NCI-H187 (cell line): ENCODE data around the gene SPATC1L.
A peak's percentile ranks its signal among the peaks of the same experiment; 100 is the strongest.
"Not testable (repeated sequence)": the region's sequence is repeated elsewhere in the genome, so short reads cannot be mapped to it uniquely, and the experiment has no call there.

Experiments used
- DNase-seq, 2 experiments: peaks; one replicate each; lab custom pipeline; 2025; lab: John Stamatoyannopoulos, UW

SPATC1L gene

GRCh38 chr21:46200877-46201803 is 16.9 kb upstream of the SPATC1L start:
- DNase-seq = not testable (repeated sequence)

DNA sequence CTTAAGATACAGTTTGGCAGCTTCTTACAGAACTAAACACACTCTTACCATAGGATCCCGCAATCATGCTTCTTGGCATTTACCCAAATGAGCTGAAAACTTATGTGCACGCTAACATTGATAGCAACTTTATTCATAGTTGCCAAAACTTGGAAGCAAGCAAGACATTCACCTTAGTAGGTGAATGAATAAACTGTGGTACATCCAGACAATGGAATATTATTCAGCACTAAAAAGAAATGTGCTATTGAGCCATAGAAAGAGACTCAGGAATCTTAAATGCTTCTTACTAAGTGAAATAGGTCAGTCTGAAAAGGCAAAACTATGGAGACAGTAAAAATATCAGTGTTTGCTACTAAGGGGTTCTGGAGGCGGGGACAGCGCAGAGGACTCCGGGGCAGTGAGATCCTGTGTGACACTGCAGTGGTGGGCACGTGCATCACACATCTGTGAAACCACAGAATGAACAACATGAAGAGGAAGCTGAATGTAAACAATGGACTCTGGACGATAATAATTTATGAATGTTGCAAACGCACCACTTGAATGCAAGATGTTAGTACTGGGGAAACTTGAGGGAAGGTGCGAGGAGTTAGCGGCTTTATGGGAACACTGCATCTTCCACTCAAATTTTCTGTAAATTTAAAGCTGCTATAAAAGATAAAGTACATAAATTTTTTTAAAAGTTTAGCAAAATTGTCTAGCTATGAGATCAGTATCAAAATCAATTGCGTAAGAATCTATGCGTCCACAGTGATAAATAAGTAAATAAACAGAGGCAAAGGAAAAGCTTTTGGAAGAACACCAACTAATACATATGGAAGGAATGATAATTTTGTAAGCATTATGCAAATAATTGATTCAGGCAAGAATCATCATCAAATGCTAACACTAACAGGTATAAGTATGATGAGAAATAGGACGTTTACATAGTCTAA is 15.4 kb upstream of the SPATC1L start:
- no peak for DNase-seq

GRCh38 chr21:46196733-46197132 is 12.5 kb upstream of the SPATC1L start:
- no peak for DNase-seq

GRCh38 chr21:46195595-46196195 is 11.4 kb upstream of the SPATC1L start:
- DNase-seq = no peak

DNA sequence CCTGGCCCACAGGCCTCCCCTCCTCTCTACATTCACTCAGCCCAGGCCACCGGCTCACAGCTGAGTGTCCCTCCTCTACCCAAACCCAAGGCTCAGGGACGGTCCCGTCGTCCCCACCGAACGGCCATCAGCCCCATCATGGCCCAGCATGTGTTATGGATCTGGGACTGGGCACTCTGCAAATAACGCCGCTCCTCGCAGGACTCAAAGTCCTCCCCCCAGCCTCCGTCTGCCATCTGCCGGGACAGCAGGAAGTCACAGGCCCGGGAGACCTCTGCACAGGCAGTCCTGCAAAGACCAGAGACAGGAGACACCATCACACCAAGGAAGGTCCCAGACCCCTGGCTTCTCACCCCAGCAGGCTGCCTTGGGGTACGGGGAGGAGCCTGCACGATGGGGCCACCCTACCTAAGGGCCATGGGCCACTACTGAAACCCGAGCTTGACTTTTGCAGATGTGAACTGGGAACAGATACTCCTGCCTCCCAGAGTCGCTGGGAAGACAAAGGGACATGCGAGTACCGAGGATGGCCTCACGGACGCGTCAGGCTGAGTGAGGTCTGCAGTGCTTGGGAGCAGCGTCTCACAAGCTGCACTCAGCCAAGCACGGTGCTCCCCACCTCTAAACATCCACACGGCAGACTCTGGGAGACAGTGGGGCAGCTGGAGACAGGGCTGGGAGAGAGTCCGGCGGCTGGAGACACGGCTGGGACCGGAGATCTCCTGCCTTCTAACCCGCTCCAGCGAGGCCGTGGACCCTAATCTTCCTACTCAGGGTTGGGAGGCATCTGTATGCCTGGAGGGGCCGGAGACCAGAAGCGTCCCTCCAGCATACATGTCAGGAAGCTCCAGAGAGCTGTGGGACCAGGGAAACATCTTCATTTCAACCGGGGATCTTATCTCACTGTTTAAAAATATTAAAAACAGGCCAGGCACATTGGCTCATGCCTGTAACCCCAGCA is 10.4 kb upstream of the SPATC1L start:
- DNase-seq = no peak

DNA sequence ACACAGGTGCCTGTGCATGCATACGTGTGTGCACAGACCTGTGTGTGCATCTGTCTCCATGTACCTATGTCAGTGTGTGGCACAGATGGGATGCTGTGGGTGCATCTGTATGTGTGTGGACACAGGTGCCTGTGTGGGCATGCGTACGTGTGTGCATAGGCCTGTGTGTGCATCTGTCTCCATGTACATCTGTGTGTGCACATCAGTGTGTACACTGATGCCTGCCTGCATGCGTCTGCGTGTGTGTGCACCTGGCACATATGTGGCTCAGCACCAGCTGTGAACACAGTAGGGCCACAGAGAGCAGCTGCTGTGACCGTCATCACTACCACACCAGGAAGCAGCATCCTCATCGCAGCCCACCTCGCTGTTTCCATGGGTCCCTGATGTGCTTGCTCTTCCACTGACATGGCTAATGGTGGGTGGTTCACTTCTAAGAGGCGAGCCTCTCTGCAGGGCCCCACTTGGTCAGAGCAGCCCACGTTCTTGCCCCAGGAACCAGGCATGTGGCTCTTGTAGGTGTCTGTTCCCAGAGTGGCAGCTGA is 9.6 kb upstream of the SPATC1L start:
- DNase-seq = no peak

GRCh38 chr21:46191686-46192575 is 7.7 kb upstream of the SPATC1L start:
- DNase-seq = no peak

DNA sequence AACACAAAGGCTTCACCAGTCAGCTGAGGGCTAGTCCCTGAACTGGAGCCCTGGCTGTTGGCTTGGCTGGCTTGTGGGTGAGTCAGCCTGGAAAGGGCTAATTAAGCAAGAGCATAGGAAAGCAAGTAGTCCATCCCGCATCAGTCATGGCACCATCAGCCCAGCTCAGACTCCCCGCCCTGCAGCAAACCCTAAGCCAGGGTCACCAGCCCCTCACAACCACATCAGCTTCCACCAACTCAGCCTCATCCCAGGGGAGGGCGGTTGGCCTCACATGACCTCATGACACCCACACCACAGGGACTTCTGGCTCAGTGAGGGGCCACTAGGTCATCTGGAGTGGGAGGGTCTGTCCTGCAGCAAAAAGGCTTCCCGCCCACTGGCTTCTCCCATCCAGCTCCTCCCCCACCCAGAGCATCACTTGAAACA is 7.0 kb upstream of the SPATC1L start:
- no peak for DNase-seq

DNA sequence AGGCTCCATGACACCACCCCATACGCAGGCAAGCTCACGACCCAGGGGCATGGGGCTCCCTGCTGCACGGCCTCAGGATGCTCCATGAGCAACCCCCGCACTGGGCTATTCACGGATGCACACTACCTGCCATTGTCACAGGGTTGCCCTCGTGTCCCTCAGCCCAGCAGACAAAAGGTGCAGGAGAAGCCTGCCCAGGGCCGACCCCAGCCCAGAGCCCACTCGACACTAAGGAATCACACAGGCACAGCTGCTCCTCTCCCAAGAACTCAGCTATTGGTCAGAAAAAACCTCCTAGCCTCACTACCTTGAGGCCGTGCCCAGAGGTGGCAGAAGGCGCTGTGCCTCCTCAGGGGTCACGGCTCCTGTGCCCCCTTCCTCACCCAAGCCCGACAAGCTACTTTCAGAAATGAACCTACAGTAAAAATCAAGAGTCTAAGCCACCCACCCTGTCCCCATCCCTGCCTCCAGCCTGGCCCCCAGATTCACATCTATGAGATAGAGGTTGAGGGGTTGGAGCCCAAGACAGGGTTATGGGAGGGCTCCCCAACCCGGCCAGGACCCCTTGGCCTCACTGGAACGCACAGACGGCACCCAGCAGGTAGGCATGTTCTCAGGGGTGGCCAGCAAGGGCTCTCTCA is 6.4 kb upstream of the SPATC1L start:
- no peak for DNase-seq

DNA sequence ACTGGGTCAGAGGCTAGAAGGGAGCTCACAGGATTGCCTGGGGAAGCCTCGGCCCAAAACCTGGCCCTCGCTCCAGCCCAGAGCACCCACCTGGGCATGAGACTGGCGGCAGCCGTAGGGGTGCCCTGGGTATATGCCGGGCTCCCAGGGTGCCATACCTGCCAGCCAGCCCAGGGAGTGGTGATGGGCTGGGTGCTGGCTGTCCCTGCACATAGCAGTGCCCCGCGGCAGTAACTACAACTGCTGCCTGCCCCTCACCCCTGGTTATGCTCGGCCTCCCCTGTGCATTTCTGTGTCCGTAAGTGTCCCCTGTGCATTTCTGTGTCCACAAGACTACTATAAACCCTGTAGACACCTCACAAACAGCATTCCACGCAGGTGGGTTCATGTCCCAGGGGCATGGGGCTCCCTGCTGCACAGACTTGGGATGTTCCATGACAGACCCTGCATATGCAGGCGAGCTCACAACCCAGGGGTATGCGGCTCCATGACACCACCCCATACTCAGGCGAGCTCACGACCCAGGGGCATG is 5.8 kb upstream of the SPATC1L start:
- no peak for DNase-seq

DNA sequence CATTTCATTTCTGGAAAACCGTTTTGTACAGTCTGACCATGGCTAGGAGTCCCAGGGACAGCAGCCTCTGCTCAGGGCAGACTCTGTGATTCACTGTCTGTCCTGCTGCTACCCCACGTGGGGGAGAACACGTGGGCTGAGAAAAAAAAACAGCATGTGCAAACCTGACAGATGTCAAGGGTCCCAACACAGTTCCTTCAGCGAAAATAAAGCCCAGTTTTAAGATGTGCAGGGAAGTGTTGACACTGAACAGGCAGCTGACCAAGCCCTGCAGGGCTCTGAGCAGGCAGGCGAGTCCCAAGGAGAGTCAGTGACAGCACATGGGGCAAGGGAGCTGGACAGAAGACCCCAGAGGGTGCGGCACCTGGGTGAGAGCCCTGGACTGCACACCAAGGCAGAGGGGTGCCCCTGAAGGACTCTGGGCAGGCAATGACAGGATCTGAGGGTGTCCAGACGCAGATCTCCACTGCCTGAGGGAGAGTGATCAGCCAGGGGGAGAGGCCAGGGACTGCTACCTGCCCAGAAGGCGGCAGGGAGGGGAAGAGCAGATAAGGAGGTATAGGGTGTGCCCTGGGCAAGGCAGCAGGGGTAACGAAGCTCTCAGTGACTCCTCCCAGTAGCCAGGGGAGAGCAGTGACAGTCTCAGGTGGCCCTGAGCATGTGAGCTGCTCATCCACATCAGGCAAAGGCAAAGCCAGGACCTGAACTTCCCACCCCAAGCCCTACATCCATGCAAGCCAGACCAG is 5.1 kb upstream of the SPATC1L start:
- no peak for DNase-seq

DNA sequence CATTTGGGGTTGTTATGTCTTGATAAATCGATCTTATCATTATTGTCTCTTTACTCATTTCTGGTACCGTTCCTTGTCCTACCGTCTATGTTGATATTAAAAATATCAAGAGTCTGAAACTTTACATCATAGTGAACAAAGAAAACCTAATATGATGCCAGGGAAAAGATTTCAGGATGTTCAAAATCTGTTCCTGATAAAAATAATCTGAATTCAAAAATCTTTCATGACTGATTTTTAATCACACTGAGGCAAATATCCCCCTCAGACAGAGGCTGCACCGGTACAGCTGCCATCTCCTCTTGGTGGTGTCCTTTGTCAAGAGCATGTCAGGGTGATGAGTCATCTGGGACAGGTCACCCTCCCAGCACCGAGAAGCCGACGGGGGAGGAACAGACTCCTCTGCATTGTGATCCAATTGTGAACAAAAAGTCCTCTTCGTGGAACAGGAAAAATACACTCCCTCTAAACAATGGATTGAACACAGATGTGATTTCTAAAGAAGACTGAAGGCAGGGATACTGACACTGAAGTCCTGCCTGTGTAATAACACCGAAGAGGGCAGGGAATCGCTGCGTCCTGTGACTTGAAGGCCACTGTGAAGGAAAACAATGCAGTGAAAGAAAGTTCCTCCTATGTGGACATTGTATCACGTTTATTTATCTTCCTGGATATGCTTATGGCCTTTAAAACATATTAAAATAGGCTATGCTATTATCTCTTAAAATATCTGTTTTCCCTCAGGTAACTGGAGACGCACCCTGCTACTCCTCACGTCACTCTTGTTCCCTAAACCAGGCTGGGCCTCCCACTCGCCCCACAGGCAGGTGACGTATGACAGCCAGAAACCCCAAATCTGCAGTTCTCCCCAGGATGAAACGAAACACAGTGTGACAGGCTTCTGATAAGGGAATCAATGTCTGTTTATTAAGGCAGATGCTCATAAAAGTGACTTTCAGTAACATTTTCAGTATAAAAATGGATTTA is 4.3 kb upstream of the SPATC1L start:
- no peak for DNase-seq

DNA sequence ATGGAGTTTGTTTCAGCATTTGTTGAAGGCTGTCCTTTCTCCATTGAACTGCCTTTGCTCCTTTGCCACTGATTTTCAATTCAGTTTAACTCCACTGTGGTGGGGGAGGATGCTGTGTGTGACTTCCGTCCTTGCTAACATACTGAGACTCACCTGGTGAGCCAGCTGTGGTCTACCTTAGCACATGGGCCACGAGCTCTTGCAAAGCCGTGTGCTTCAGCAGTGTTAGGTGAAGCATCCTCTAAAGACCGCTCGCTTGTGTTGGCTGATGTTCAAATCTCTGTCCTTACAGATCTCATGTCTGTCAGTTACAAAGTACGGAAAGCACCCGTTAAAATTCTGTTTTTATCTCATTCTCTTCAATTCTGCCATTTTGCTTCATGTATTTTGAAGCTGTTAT is 3.6 kb upstream of the SPATC1L start:
- no peak for DNase-seq

GRCh38 chr21:46187261-46187660 is 3.0 kb upstream of the SPATC1L start:
- DNase-seq = no peak

DNA sequence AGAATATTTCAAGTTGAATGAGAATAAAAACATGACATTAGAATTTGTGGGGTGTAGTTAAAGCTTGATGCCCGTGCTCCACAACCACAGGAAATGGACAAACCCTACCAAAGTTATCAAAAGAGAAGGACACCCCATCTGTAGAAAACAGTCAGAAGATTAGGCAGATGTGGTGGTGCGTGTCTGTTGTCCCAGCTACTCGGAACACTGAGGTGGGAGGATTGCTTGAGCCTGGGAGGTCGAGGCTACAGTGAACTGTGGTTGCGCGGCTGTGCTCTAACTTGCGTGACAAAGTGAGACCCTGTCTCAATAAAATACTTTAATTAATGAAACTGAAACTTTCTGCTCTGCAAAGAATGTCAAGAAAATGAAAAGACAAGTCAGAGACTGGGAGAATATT is 1.5 kb upstream of the SPATC1L start:
- DNase-seq = no peak

GRCh38 chr21:46184625-46185555 is 631 bp upstream of the SPATC1L start:
- DNase-seq = peak; percentile 38 to 79
